Measurements from ENCODE around the gene COA5.

DNA sequence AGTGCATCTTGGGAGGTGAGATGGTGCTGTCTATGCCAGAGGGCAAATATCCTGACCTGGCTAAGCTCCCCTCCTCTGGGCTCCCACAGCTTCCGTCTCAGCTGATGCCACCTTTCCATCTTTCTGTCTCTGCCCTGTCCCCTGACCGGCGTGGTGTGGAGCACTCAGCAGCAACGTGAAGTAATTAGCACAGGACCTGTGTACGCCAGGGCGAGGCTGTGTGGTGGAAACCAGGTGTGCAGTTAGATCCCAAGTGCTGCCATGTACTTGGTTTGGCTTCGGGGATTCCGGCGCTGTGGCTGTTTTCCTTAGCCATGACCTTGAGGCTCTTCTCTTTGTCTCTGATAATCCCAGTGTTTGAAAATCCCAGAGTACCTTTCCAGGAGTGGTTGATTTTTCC, 36.5 kb downstream of the COA5 start:
- TF ChIP-seq, protein P1, sequence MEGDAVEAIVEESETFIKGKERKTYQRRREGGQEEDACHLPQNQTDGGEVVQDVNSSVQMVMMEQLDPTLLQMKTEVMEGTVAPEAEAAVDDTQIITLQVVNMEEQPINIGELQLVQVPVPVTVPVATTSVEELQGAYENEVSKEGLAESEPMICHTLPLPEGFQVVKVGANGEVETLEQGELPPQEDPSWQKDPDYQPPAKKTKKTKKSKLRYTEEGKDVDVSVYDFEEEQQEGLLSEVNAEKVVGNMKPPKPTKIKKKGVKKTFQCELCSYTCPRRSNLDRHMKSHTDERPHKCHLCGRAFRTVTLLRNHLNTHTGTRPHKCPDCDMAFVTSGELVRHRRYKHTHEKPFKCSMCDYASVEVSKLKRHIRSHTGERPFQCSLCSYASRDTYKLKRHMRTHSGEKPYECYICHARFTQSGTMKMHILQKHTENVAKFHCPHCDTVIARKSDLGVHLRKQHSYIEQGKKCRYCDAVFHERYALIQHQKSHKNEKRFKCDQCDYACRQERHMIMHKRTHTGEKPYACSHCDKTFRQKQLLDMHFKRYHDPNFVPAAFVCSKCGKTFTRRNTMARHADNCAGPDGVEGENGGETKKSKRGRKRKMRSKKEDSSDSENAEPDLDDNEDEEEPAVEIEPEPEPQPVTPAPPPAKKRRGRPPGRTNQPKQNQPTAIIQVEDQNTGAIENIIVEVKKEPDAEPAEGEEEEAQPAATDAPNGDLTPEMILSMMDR (IDR thresholded peaks at IDR 0.05; ENCODE audit: poor library complexity), result no peak
- no peak for TF ChIP-seq EZH2 (IDR thresholded peaks at IDR 0.05; ENCODE audit: borderline replicate concordance)
